PC-3 (cell line): ENCODE data around the gene SFRP5.

Experiments used
- EZH2 ChIP-seq: fragments of 300-600 bp; sonication (generic); IDR thresholded peaks from one replicate; pipeline ENCODE4 v1.6.1; 2017; ENCODE audit warnings: antibody characterized with exemption, mild to moderate bottlenecking, low read length; ENCODE audit not compliant: unreplicated experiment
- EZH2phosphoT487 ChIP-seq: fragments of 300-600 bp; sonication (generic); IDR thresholded peaks from 2 replicates; pipeline ENCODE4 v1.6.1; 2018; ENCODE audit warnings: mild to moderate bottlenecking, antibody characterized with exemption, low read length, borderline replicate concordance
- TF ChIP-seq, protein P1 (sequence below): fragments of 300-600 bp; sonication (generic); conservative IDR thresholded peaks from 2 replicates; pipeline ENCODE4 v1.5.1; 2017; ENCODE audit warnings: antibody characterized with exemption, low read depth, mild to moderate bottlenecking, low read length

GRCh38 chr10:97801422-97801821 lies 29.6 kb upstream of the SFRP5 start:
- TF ChIP-seq EZH2 = no peak
- TF ChIP-seq, protein P1, sequence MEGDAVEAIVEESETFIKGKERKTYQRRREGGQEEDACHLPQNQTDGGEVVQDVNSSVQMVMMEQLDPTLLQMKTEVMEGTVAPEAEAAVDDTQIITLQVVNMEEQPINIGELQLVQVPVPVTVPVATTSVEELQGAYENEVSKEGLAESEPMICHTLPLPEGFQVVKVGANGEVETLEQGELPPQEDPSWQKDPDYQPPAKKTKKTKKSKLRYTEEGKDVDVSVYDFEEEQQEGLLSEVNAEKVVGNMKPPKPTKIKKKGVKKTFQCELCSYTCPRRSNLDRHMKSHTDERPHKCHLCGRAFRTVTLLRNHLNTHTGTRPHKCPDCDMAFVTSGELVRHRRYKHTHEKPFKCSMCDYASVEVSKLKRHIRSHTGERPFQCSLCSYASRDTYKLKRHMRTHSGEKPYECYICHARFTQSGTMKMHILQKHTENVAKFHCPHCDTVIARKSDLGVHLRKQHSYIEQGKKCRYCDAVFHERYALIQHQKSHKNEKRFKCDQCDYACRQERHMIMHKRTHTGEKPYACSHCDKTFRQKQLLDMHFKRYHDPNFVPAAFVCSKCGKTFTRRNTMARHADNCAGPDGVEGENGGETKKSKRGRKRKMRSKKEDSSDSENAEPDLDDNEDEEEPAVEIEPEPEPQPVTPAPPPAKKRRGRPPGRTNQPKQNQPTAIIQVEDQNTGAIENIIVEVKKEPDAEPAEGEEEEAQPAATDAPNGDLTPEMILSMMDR = no peak
- TF ChIP-seq EZH2phosphoT487 = no peak
